Liver (tissue), 9 donors: Measurements from ENCODE around the gene PRKAB1. TPM values are rescaled to one million over a fixed set of nuclear protein-coding genes. Genes with fewer than 3 reads are reported as not detected.
A peak's percentile ranks its signal among the peaks of the same experiment; 100 is the strongest.

Experiments used
- DNase-seq: peaks from one replicate; pipeline ENCODE4 v3.0.0-alpha.2; 2017; ENCODE audit warnings: low spot score
- H3K27ac ChIP-seq, 2 donors: one replicate each; pipeline ENCODE4 v1.7.0; 2013; ENCODE audit warnings: inconsistent platforms in 2 of 2, low read length in 2 of 2, control low read depth in 1 of 2, low read depth in 1 of 2, mild to moderate bottlenecking in 1 of 2
- H3K27me3 ChIP-seq, 4 donors: one replicate each; pipeline versions ENCODE4 v1.6.1 to v1.7.0; 2013; ENCODE audit warnings: low read length in 3 of 4, inconsistent platforms in 1 of 4, mild to moderate bottlenecking in 1 of 4, moderate library complexity in 1 of 4; ENCODE audit not compliant: control insufficient read depth in 4 of 4, insufficient read depth in 4 of 4
- H3K36me3 ChIP-seq, 4 donors: one replicate each; pipeline versions ENCODE4 v1.6.1 to v1.7.0; 2013; ENCODE audit warnings: low read length in 3 of 4, mild to moderate bottlenecking in 3 of 4, low read depth in 1 of 4, moderate library complexity in 1 of 4; ENCODE audit not compliant: control insufficient read depth in 4 of 4, insufficient read depth in 3 of 4
- H3K4me1 ChIP-seq, 4 donors: one replicate each; pipeline versions ENCODE4 v1.6.1 to v1.7.0; 2013; ENCODE audit warnings: low read length in 3 of 4, mild to moderate bottlenecking in 3 of 4, moderate library complexity in 1 of 4; ENCODE audit not compliant: control insufficient read depth in 4 of 4, insufficient read depth in 4 of 4
- H3K4me3 ChIP-seq, 3 donors: one replicate each; pipeline versions ENCODE4 v1.6.1 to v1.7.0; 2013; ENCODE audit warnings: low read length in 3 of 3, control low read depth in 1 of 3, low read depth in 1 of 3, mild to moderate bottlenecking in 1 of 3
- H3K9ac ChIP-seq, 2 donors: one replicate each; pipeline ENCODE4 v1.7.0; 2013; ENCODE audit warnings: low read length in 2 of 2, mild to moderate bottlenecking in 2 of 2, moderate library complexity in 2 of 2, control low read depth in 1 of 2, low read depth in 1 of 2
- H3K9me3 ChIP-seq, 4 donors: one replicate each; pipeline versions ENCODE4 v1.6.1 to v1.7.0; 2013; ENCODE audit warnings: low read length in 3 of 4; ENCODE audit not compliant: control insufficient read depth in 4 of 4
- ATF3 ChIP-seq: IDR thresholded peaks from 2 replicates; pipeline ENCODE4 v1.6.1; 2016; ENCODE audit warnings: antibody characterized with exemption
- EGR1 ChIP-seq, 2 donors: IDR thresholded peaks; 2 replicates each; pipeline ENCODE4 v1.6.1; 2016 to 2018; ENCODE audit warnings: antibody characterized with exemption in 2 of 2, low read depth in 2 of 2
- FOXA1 ChIP-seq: IDR thresholded peaks from 2 replicates; pipeline ENCODE4 v1.6.1; 2016; ENCODE audit warnings: antibody characterized with exemption
- FOXA2 ChIP-seq: IDR thresholded peaks from 2 replicates; pipeline ENCODE4 v1.6.1; 2016; ENCODE audit warnings: antibody characterized with exemption
- GABPA ChIP-seq, 2 donors: IDR thresholded peaks in 1 of 2; conservative IDR thresholded peaks in 1 of 2; 2 replicates each; pipeline ENCODE4 v1.6.1; 2016; ENCODE audit warnings: antibody characterized with exemption in 2 of 2, mild to moderate bottlenecking in 1 of 2, moderate library complexity in 1 of 2
- HNF4A ChIP-seq, 2 donors: conservative IDR thresholded peaks; 2 replicates each; pipeline ENCODE4 v1.6.1; 2016; ENCODE audit warnings: antibody characterized with exemption in 2 of 2, mild to moderate bottlenecking in 2 of 2
- HNF4G ChIP-seq: IDR thresholded peaks from 2 replicates; pipeline ENCODE4 v1.6.1; 2016; ENCODE audit warnings: antibody characterized with exemption
- JUND ChIP-seq, 2 donors: IDR thresholded peaks; 2 replicates each; pipeline ENCODE4 v1.6.1; 2016; ENCODE audit warnings: antibody characterized with exemption in 2 of 2
- MAX ChIP-seq: IDR thresholded peaks from 2 replicates; pipeline ENCODE4 v1.6.1; 2016; ENCODE audit warnings: antibody characterized with exemption
- NR2F2 ChIP-seq: IDR thresholded peaks from 2 replicates; pipeline ENCODE4 v1.6.1; 2016; ENCODE audit warnings: antibody characterized with exemption
- RXRA ChIP-seq, 2 donors: IDR thresholded peaks; 2 replicates each; pipeline ENCODE4 v1.6.1; 2017 to 2018; ENCODE audit warnings: antibody characterized with exemption in 2 of 2, mild to moderate bottlenecking in 1 of 2
- SP1 ChIP-seq: IDR thresholded peaks from 2 replicates; pipeline ENCODE4 v1.6.1; 2018; ENCODE audit warnings: antibody characterized with exemption, mild to moderate bottlenecking
- TAF1 ChIP-seq: conservative IDR thresholded peaks from 2 replicates; pipeline ENCODE4 v1.6.1; 2016; ENCODE audit warnings: antibody characterized with exemption, mild to moderate bottlenecking
- YY1 ChIP-seq: IDR thresholded peaks from 2 replicates; pipeline ENCODE4 v1.6.1; 2016; ENCODE audit warnings: antibody characterized with exemption, mild to moderate bottlenecking
- ZBTB33 ChIP-seq: IDR thresholded peaks from 2 replicates; pipeline ENCODE4 v1.6.1; 2016; ENCODE audit warnings: antibody characterized with exemption
- WGBS: extraction: QIAGEN DNeasy Blood & Tissue Kit; methylation state at CpG from one replicate; pipeline ENCODE4 v1.1.7; 2013; 5-methylcytosine and 5-hydroxymethylcytosine counted together
- polyA plus RNA-seq, 2 donors: library from polyadenylated mRNA; stranded (reverse) in 1 of 2; unstranded in 1 of 2; fragments of 200-250 nt in 1 of 2; fragments of >200 nt in 1 of 2; fragmentation: Nextera tagmentation in 1 of 2; extraction: Ambion mirVana in 1 of 2; gene quantifications; one replicate each; pipeline versions ENCODE4 v1.2.1 to v1.2.3, GENCODE V29; 2013 to 2015
- total RNA-seq, 2 donors: library from RNA; depleted of rRNA; stranded (reverse); fragments of >200 nt; gene quantifications; one replicate each; pipeline ENCODE4 v1.2.3, GENCODE V29; 2014
- donor health status: healthy.
- donor health status: healthy.
- donor health status: healthy.
- donor health status: healthy.
- donor health status: healthy.

The PRKAB1 gene
- total and polyA plus RNA-seq, 4 donors: 10.5 to 29.9 (median 11.3) TPM

- Histone ChIP-seq H3K4me1 (peaks cover 0 to 9% (median 0%) of the 10 kb centered on the region in 4 donors), H3K36me3 (no peaks in the 10 kb centered on the region), H3K9ac (no peak overlapping the region), H3K27me3 (no peaks in the 10 kb centered on the region), H3K9me3 (no peaks in the 10 kb centered on the region), H3K4me3 (no peak overlapping the region), H3K27ac (no peak overlapping the region)
- no peak for DNase-seq
- 81% methylated on average over 5 of the region's 5 CpGs for WGBS
- TF ChIP-seq SP1 (no peak), FOXA2 (no peak), RXRA (IDR thresholded peaks at IDR 0.05) (no peak), JUND (IDR thresholded peaks at IDR 0.05) (no peak), FOXA1 (no peak), HNF4A (conservative IDR thresholded peaks at IDR 0.05) (no peak), ZBTB33 (no peak), YY1 (no peak), GABPA (IDR thresholded peaks at IDR 0.05 in 1 of 2, conservative IDR thresholded peaks at IDR 0.05 in 1 of 2) (no peak), ATF3 (no peak), HNF4G (no peak), EGR1 (IDR thresholded peaks at IDR 0.05; ENCODE audit: low read depth in 2 of 2) (no peak), NR2F2 (no peak), TAF1 (no peak)
Measured at GRCh38 chr12:119692410-119692809, 24.5 kb downstream of the PRKAB1 start.

GRCh38 chr12:119692997-119693396 is 25.1 kb downstream of the PRKAB1 start:
- Histone ChIP-seq H3K4me3 (no peak overlapping the region), H3K9me3 (no peaks in the 10 kb centered on the region), H3K4me1 (peaks cover 0 to 9% (median 0%) of the 10 kb centered on the region in 4 donors), H3K36me3 (no peaks in the 10 kb centered on the region), H3K27ac (no peak overlapping the region), H3K27me3 (no peaks in the 10 kb centered on the region), H3K9ac (no peak overlapping the region)
- DNase-seq: no peak
- WGBS: 60% methylated on average over 6 of the region's 6 CpGs
- TF ChIP-seq ZBTB33 (no peak), MAX (no peak), RXRA (IDR thresholded peaks at IDR 0.05) (no peak), NR2F2 (peak; percentile 77)

GRCh38 chr12:119693511-119693910 is 25.6 kb downstream of the PRKAB1 start:
- WGBS: 76% methylated on average over 1 of the region's 1 CpG
- H3K27me3 ChIP-seq: no peaks in the 10 kb centered on the region
- H3K4me3 ChIP-seq: no peak overlapping the region
- DNase-seq: no peak
- H3K36me3 ChIP-seq: no peaks in the 10 kb centered on the region
- peaks cover 0 to 4% (median 0%) of the 10 kb centered on the region in 4 donors for H3K4me1 ChIP-seq
- TF ChIP-seq SP1 (no peak), RXRA (IDR thresholded peaks at IDR 0.05) (no peak), FOXA2 (no peak)
- no peak overlapping the region for H3K27ac ChIP-seq
- no peaks in the 10 kb centered on the region for H3K9me3 ChIP-seq
- no peak overlapping the region for H3K9ac ChIP-seq
